Endothelial cell of umbilical vein (primary cell): Measurements from ENCODE around the gene CDC26. TPM values are rescaled to one million over a fixed set of nuclear protein-coding genes. Genes with fewer than 3 reads are reported as not detected.

Experiments used
- BruUV-seq: library from RNA; stranded (reverse); fragments of 400-500 nt; replicated peaks from 2 replicates; lab custom pipeline; 2021; lab: Mats Ljungman, UMichigan
- CTCF ChIA-PET: fragments of 300-600, 350-600 bp; sonication (Branson Sonifier 250); formaldehyde crosslinking; loops from one replicate; lab custom pipeline; 2021; ENCODE audit warnings: antibody characterized with exemption, inconsistent platforms; lab: Charles Lee
- POLR2A ChIA-PET: fragments of 300-600, 350-600 bp; sonication (Branson Sonifier 250); formaldehyde crosslinking; loops from one replicate; lab custom pipeline; 2021; ENCODE audit warnings: antibody characterized with exemption, inconsistent platforms; lab: Charles Lee
- DNase-seq: peaks from one replicate; pipeline ENCODE4 v3.0.0-alpha.2; 2011; ENCODE audit warnings: low read depth, low spot score
- FAIRE-seq: peaks from 2 replicates; lab custom pipeline; 2011; peaks lifted over from hg19 to GRCh38; lab: Jason Lieb, UNC
- H2AFZ ChIP-seq: 2 replicates; pipeline ENCODE4 v1.6.0; 2012; ENCODE audit warnings: low read depth, low read length, control low read depth, inconsistent platforms
- H3K27ac ChIP-seq: 2 replicates; pipeline ENCODE4 v1.5.1; 2011; ENCODE audit warnings: low read depth, mild to moderate bottlenecking, control low read depth, low read length, moderate library complexity; ENCODE audit not compliant: insufficient read depth
- H3K27me3 ChIP-seq, 2 experiments: 2 replicates each; pipeline versions ENCODE4 v1.6.0 to v1.6.1; 2011; ENCODE audit warnings: low read length in 2 of 2, mixed read lengths in 1 of 2; ENCODE audit not compliant: control insufficient read depth in 2 of 2, insufficient read depth in 2 of 2
- H3K36me3 ChIP-seq, 2 experiments: 2 replicates in 1 of 2; 3 replicates in 1 of 2; pipeline ENCODE4 v1.5.1; 2011; ENCODE audit warnings: low read length in 2 of 2, mild to moderate bottlenecking in 1 of 2, moderate library complexity in 1 of 2; ENCODE audit not compliant: control insufficient read depth in 2 of 2, insufficient read depth in 2 of 2; ENCODE audit errors: extremely low read depth in 1 of 2
- H3K4me1 ChIP-seq: 3 replicates; pipeline ENCODE4 v1.5.1; 2011; ENCODE audit warnings: mild to moderate bottlenecking, low read length; ENCODE audit not compliant: control insufficient read depth, insufficient read depth; ENCODE audit errors: extremely low read depth
- H3K4me2 ChIP-seq: 2 replicates; pipeline ENCODE4 v1.6.1; 2011; ENCODE audit warnings: low read length, control low read depth, mixed read lengths; ENCODE audit not compliant: insufficient read depth
- H3K4me3 ChIP-seq, 3 experiments: fragments of 200-600 bp in 1 of 3; sonication (generic), shearing (Covaris generic) in 1 of 3; replicated peaks in 1 of 3; 2 replicates each; pipeline ENCODE4 v1.5.1; 2011 to 2016; ENCODE audit warnings: control low read depth in 3 of 3, low read length in 3 of 3, mild to moderate bottlenecking in 2 of 3, inconsistent platforms in 1 of 3, low read depth in 1 of 3, moderate library complexity in 1 of 3; ENCODE audit not compliant: insufficient read depth in 1 of 3
- H3K79me2 ChIP-seq: 2 replicates; pipeline ENCODE4 v1.6.0; 2012; ENCODE audit warnings: low read length, inconsistent platforms; ENCODE audit not compliant: control insufficient read depth, insufficient read depth
- H3K9ac ChIP-seq: replicated peaks from 2 replicates; pipeline ENCODE3; 2011; ENCODE audit warnings: low read length, control low read depth; ENCODE audit not compliant: insufficient read depth; ENCODE audit errors: extremely low read depth
- H3K9me1 ChIP-seq: replicated peaks from 3 replicates; pipeline ENCODE4 v1.6.0; 2011; ENCODE audit warnings: mild to moderate bottlenecking, low read length; ENCODE audit not compliant: control insufficient read depth, insufficient read depth; ENCODE audit errors: extremely low read depth
- H3K9me3 ChIP-seq: replicated peaks from 2 replicates; pipeline ENCODE4 v1.5.1; 2012; ENCODE audit warnings: low read length, inconsistent platforms; ENCODE audit not compliant: control insufficient read depth, insufficient read depth
- H4K20me1 ChIP-seq: replicated peaks from 2 replicates; pipeline ENCODE3; 2011; ENCODE audit warnings: mild to moderate bottlenecking, low read length; ENCODE audit not compliant: control insufficient read depth, insufficient read depth; ENCODE audit errors: extremely low read depth
- EZH2 ChIP-seq: IDR thresholded peaks from 2 replicates; pipeline ENCODE4 v1.6.1; 2012; ENCODE audit warnings: borderline replicate concordance, low read depth, mild to moderate bottlenecking, moderate library complexity, low read length, inconsistent platforms; ENCODE audit not compliant: severe bottlenecking
- FOS ChIP-seq: IDR thresholded peaks from 2 replicates; pipeline ENCODE4 v1.6.1; 2011; ENCODE audit warnings: mild to moderate bottlenecking, low read length, moderate library complexity, borderline replicate concordance; ENCODE audit not compliant: insufficient read depth
- GATA2 ChIP-seq: IDR thresholded peaks from 2 replicates; pipeline ENCODE4 v1.7.0; 2011; ENCODE audit warnings: low read depth, mild to moderate bottlenecking, moderate library complexity, mixed read lengths, low read length; ENCODE audit not compliant: insufficient read length, insufficient read depth
- JUN ChIP-seq: IDR thresholded peaks from 2 replicates; pipeline ENCODE4 v1.6.1; 2011; ENCODE audit warnings: borderline replicate concordance, low read depth; ENCODE audit not compliant: insufficient read length, insufficient read depth
- MYC ChIP-seq: IDR thresholded peaks from one replicate; pipeline ENCODE4 v1.6.1; 2011; ENCODE audit warnings: mild to moderate bottlenecking, low read depth, low read length
- POLR2A ChIP-seq: IDR thresholded peaks from 2 replicates; pipeline ENCODE4 v1.6.1; 2012; ENCODE audit warnings: low read depth, mild to moderate bottlenecking, control low read depth, low read length
- POLR2AphosphoS5 ChIP-seq: IDR thresholded peaks from 2 replicates; pipeline ENCODE4 v1.6.1; 2012; ENCODE audit warnings: low read depth, mild to moderate bottlenecking, control low read depth, low read length, moderate library complexity; ENCODE audit not compliant: insufficient read depth
- dilution Hi-C: fragments of 300-500 bp; cut with MboI; formaldehyde crosslinking; loops from one replicate; pipeline ENCODE4 v1.15.0; 2019; ENCODE audit warnings: low sequenced_read_pairs; ENCODE audit not compliant: extremely low pct_ligation_motif_present
- intact Hi-C: fragments of 100-400 bp; cut with micrococcal nuclease; formaldehyde crosslinking; loops from one replicate; pipeline ENCODE4 v1.10.0; 2022
- polyA plus RNA-seq, 4 experiments: library from polyadenylated mRNA; depleted of rRNA in 3 of 4; stranded (reverse) in 3 of 4; unstranded in 1 of 4; fragments of >200 nt; gene quantifications; 2 replicates each; pipeline versions ENCODE4 v1.2.1 to v1.2.3, GENCODE V29; 2011 to 2012; ENCODE audit warnings: missing spikeins in 1 of 4
- total RNA-seq: library from RNA; stranded (reverse); gene quantifications from 2 replicates; pipeline ENCODE4 v1.2.3, GENCODE V29; 2021
- TF ChIP-seq, protein P1 (sequence below): IDR thresholded peaks from 2 replicates; pipeline ENCODE4 v1.6.1; 2011; ENCODE audit not compliant: insufficient read depth, insufficient read length
- TF ChIP-seq, protein P2 (sequence below), 2 donors: IDR thresholded peaks; 1 replicate in 1 of 2; 2 replicates in 1 of 2; pipeline ENCODE4 v1.5.1; 2011; ENCODE audit warnings: low read length in 2 of 2, mild to moderate bottlenecking in 2 of 2, moderate library complexity in 2 of 2, control low read depth in 1 of 2, inconsistent platforms in 1 of 2, low read depth in 1 of 2; ENCODE audit not compliant: insufficient read depth in 1 of 2; ENCODE audit errors: extremely low read depth in 1 of 2

The CDC26 gene
- total and polyA plus RNA-seq, 2 donors (not counting 3 experiments of a cell fraction or from before 2014, with no cell fraction given), result 25.7 to 36.9 TPM

DNA sequence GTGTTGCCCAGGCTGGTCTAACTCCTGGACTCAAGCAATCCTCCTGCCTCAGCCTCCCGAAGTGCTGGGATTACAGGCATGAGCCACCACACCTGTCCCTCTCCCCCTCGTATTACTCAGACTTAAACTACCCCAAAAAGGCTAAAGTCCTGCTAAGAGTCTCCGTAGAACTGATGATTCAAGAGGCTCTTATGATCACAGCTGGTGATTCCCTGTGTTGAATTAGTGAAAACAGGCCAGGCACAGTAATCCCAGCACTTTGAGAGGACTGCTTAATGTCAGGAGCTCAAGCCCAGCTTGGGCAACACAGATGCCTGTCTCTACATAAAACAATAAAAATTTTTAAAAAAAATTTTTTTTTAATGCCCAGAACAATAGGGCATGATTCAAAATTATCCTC is 9.2 kb downstream of the CDC26 start:
- H3K27ac ChIP-seq, result no peak overlapping the region

More for the DNA sequence above, 9.2 kb downstream of the CDC26 start:
- H4K20me1 ChIP-seq, result no peaks in the 10 kb centered on the region
- no peak for DNase-seq
- no TSS peak for BruUV-seq
- no peak overlapping the region for H3K4me2 ChIP-seq
- H3K27me3 ChIP-seq, result no peaks in the 10 kb centered on the region
- H3K9ac ChIP-seq, result no peak overlapping the region
- ChIA-PET POLR2A (no interaction called here), CTCF (interaction anchor here (0.6 to 1.1 kb wide), 2 partner anchors 18 to 45 kb away, joined by 3 read pairs; partner anchors contain the start of genes FKBP15 and SLC31A1)
- H3K9me1 ChIP-seq, result no peaks in the 10 kb centered on the region
- no peak overlapping the region for H3K4me3 ChIP-seq
- H2AFZ ChIP-seq, result no peak overlapping the region
- FAIRE-seq, result no peak
- H3K9me3 ChIP-seq, result no peaks in the 10 kb centered on the region
- TF ChIP-seq MYC (no peak), EZH2 (no peak), JUN (no peak), FOS (no peak), POLR2AphosphoS5 (no peak), GATA2 (no peak), POLR2A (no peak)
- TF ChIP-seq, protein P1, sequence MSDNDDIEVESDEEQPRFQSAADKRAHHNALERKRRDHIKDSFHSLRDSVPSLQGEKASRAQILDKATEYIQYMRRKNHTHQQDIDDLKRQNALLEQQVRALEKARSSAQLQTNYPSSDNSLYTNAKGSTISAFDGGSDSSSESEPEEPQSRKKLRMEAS, result no peak
- TF ChIP-seq, protein P2, sequence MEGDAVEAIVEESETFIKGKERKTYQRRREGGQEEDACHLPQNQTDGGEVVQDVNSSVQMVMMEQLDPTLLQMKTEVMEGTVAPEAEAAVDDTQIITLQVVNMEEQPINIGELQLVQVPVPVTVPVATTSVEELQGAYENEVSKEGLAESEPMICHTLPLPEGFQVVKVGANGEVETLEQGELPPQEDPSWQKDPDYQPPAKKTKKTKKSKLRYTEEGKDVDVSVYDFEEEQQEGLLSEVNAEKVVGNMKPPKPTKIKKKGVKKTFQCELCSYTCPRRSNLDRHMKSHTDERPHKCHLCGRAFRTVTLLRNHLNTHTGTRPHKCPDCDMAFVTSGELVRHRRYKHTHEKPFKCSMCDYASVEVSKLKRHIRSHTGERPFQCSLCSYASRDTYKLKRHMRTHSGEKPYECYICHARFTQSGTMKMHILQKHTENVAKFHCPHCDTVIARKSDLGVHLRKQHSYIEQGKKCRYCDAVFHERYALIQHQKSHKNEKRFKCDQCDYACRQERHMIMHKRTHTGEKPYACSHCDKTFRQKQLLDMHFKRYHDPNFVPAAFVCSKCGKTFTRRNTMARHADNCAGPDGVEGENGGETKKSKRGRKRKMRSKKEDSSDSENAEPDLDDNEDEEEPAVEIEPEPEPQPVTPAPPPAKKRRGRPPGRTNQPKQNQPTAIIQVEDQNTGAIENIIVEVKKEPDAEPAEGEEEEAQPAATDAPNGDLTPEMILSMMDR (IDR thresholded peaks at IDR 0.05; ENCODE audit: extremely low read depth in 1 of 2, insufficient read depth in 1 of 2, low read depth in 1 of 2, low read length in 2 of 2), result no peak
- no peaks in the 10 kb centered on the region for H3K4me1 ChIP-seq
- dilution Hi-C loops (no loop called here), intact Hi-C loops (no loop called here)
- H3K36me3 ChIP-seq, result peaks cover 11% of the 10 kb centered on the region in 2 experiments
- H3K79me2 ChIP-seq, result no peaks in the 10 kb centered on the region
